BE2C (cell line): Measurements from ENCODE around the gene ZNF267. TPM values are rescaled to one million over a fixed set of nuclear protein-coding genes. Genes with fewer than 3 reads are reported as not detected.
"Not testable (repeated sequence)": the region's sequence is repeated elsewhere in the genome, so short reads cannot be mapped to it uniquely, and the experiment has no call there.

Experiments used
- DNase-seq: peaks from one replicate; pipeline ENCODE4 v3.0.0-alpha.2; 2020
- H3K27me3 ChIP-seq: fragments of 250-450 bp; sonication (Bioruptor Pico); 2 replicates; pipeline ENCODE4 v1.5.1; 2020; ENCODE audit warnings: mild to moderate bottlenecking
- H3K36me3 ChIP-seq: fragments of 250-450 bp; sonication (Bioruptor Pico); 2 replicates; pipeline ENCODE4 v1.5.1; 2020; ENCODE audit warnings: mild to moderate bottlenecking
- H3K4me1 ChIP-seq: fragments of 250-450 bp; sonication (Bioruptor Pico); 2 replicates; pipeline ENCODE4 v1.5.1; 2020
- H3K4me3 ChIP-seq: 2 replicates; pipeline ENCODE4 v1.5.1; 2011; ENCODE audit warnings: low read depth, low read length
- H3K9me3 ChIP-seq: fragments of 250-450 bp; sonication (Bioruptor Pico); 2 replicates; pipeline ENCODE4 v1.5.1; 2020
- CTCF ChIP-seq: IDR thresholded peaks from 2 replicates; pipeline ENCODE4 v1.5.1; 2012; ENCODE audit warnings: mild to moderate bottlenecking, low read depth, low read length
- polyA plus RNA-seq: library from polyadenylated mRNA; unstranded; fragments of >200 nt; gene quantifications from one replicate; pipeline ENCODE4 v1.2.1, GENCODE V29; 2012; ENCODE audit warnings: low read depth, missing spikeins; ENCODE audit not compliant: insufficient read length, insufficient read depth

ZNF267 gene
- polyA plus RNA-seq: 1.7 TPM

GRCh38 chr16:31873556-31874365 is at the start of gene ZNF267:
Gene ZNF267, plus strand, starts transcription at chr16:31873807. Its CDS starts 160 bp downstream, at chr16:31873967.
- Histone ChIP-seq H3K9me3 (no peaks in the 10 kb centered on the region), H3K4me3 (peak within 1 kb of the TSS; percentile 89), H3K36me3 (peaks cover 8% of the 10 kb centered on the region; the same call in 1 of the 2 replicates), H3K27me3 (no peaks in the 10 kb centered on the region), H3K4me1 (no peaks in the 10 kb centered on the region; the same call in 1 of the 2 replicates)
- TF ChIP-seq CTCF: no peak
- DNase-seq: peak; percentile 96

GRCh38 chr16:31833047-31833446 is 40.6 kb upstream of the ZNF267 start:
- TF ChIP-seq CTCF: no peak
- no peak for DNase-seq

GRCh38 chr16:31836396-31836795 is 37.2 kb upstream of the ZNF267 start:
- not testable (repeated sequence) for DNase-seq, H3K36me3 ChIP-seq, H3K9me3 ChIP-seq, H3K4me1 ChIP-seq, H3K27me3 ChIP-seq, H3K4me3 ChIP-seq

More at GRCh38 chr16:31833047-31833446, 40.6 kb upstream of the ZNF267 start:
- no peaks in the 10 kb centered on the region for H3K36me3 ChIP-seq
- H3K9me3 ChIP-seq: no peaks in the 10 kb centered on the region
- no peak overlapping the region for H3K4me3 ChIP-seq
- H3K27me3 ChIP-seq: no peaks in the 10 kb centered on the region
- no peaks in the 10 kb centered on the region for H3K4me1 ChIP-seq

- no peak for DNase-seq
- H3K4me1 ChIP-seq: no peaks in the 10 kb centered on the region
- TF ChIP-seq CTCF: no peak
- no peaks in the 10 kb centered on the region for H3K9me3 ChIP-seq
- no peaks in the 10 kb centered on the region for H3K27me3 ChIP-seq
- no peaks in the 10 kb centered on the region for H3K36me3 ChIP-seq
- H3K4me3 ChIP-seq: no peak overlapping the region
These were observed 30.7 kb upstream of the ZNF267 start for GRCh38 chr16:31842864-31843263.

- not testable (repeated sequence) for H3K4me1 ChIP-seq, H3K9me3 ChIP-seq, H3K36me3 ChIP-seq, DNase-seq, H3K27me3 ChIP-seq, H3K4me3 ChIP-seq
These were observed 25.0 kb upstream of the ZNF267 start for GRCh38 chr16:31848572-31848971.

GRCh38 chr16:31853291-31853690 is 20.3 kb upstream of the ZNF267 start:
- TF ChIP-seq CTCF: no peak

GRCh38 chr16:31860508-31860907 is 13.1 kb upstream of the ZNF267 start:
- no peaks in the 10 kb centered on the region for H3K4me1 ChIP-seq
- peaks cover 31% of the 10 kb centered on the region for H3K27me3 ChIP-seq
- H3K4me3 ChIP-seq: no peak overlapping the region
- no peaks in the 10 kb centered on the region for H3K9me3 ChIP-seq
- no peaks in the 10 kb centered on the region for H3K36me3 ChIP-seq
- TF ChIP-seq CTCF: no peak
- DNase-seq: no peak

More at GRCh38 chr16:31853291-31853690, 20.3 kb upstream of the ZNF267 start:
- Histone ChIP-seq H3K9me3 (no peaks in the 10 kb centered on the region; the same call in 1 of the 2 replicates), H3K27me3 (peaks cover 7% of the 10 kb centered on the region; the same call in 1 of the 2 replicates), H3K36me3 (no peaks in the 10 kb centered on the region), H3K4me1 (no peaks in the 10 kb centered on the region), H3K4me3 (no peak overlapping the region)
- DNase-seq: no peak
